Liver (tissue), 9 donors: ENCODE data around the gene HSPB3. TPM values are rescaled to one million over a fixed set of nuclear protein-coding genes. Genes with fewer than 3 reads are reported as not detected.
"Not testable (repeated sequence)": the region's sequence is repeated elsewhere in the genome, so short reads cannot be mapped to it uniquely, and the experiment has no call there.

ENCODE experiments used
- DNase-seq: peaks from one replicate; pipeline ENCODE4 v3.0.0-alpha.2; 2017; ENCODE audit warnings: low spot score
- H3K27ac ChIP-seq, 2 donors: one replicate each; pipeline ENCODE4 v1.7.0; 2013; ENCODE audit warnings: inconsistent platforms in 2 of 2, low read length in 2 of 2, control low read depth in 1 of 2, low read depth in 1 of 2, mild to moderate bottlenecking in 1 of 2
- H3K27me3 ChIP-seq, 4 donors: one replicate each; pipeline versions ENCODE4 v1.6.1 to v1.7.0; 2013; ENCODE audit warnings: low read length in 3 of 4, inconsistent platforms in 1 of 4, mild to moderate bottlenecking in 1 of 4, moderate library complexity in 1 of 4; ENCODE audit not compliant: control insufficient read depth in 4 of 4, insufficient read depth in 4 of 4
- H3K36me3 ChIP-seq, 4 donors: one replicate each; pipeline versions ENCODE4 v1.6.1 to v1.7.0; 2013; ENCODE audit warnings: low read length in 3 of 4, mild to moderate bottlenecking in 3 of 4, low read depth in 1 of 4, moderate library complexity in 1 of 4; ENCODE audit not compliant: control insufficient read depth in 4 of 4, insufficient read depth in 3 of 4
- H3K4me1 ChIP-seq, 4 donors: one replicate each; pipeline versions ENCODE4 v1.6.1 to v1.7.0; 2013; ENCODE audit warnings: low read length in 3 of 4, mild to moderate bottlenecking in 3 of 4, moderate library complexity in 1 of 4; ENCODE audit not compliant: control insufficient read depth in 4 of 4, insufficient read depth in 4 of 4
- H3K4me3 ChIP-seq, 3 donors: one replicate each; pipeline versions ENCODE4 v1.6.1 to v1.7.0; 2013; ENCODE audit warnings: low read length in 3 of 3, control low read depth in 1 of 3, low read depth in 1 of 3, mild to moderate bottlenecking in 1 of 3
- H3K9ac ChIP-seq, 2 donors: one replicate each; pipeline ENCODE4 v1.7.0; 2013; ENCODE audit warnings: low read length in 2 of 2, mild to moderate bottlenecking in 2 of 2, moderate library complexity in 2 of 2, control low read depth in 1 of 2, low read depth in 1 of 2
- H3K9me3 ChIP-seq, 4 donors: one replicate each; pipeline versions ENCODE4 v1.6.1 to v1.7.0; 2013; ENCODE audit warnings: low read length in 3 of 4; ENCODE audit not compliant: control insufficient read depth in 4 of 4
- EGR1 ChIP-seq, 2 donors: IDR thresholded peaks; 2 replicates each; pipeline ENCODE4 v1.6.1; 2016 to 2018; ENCODE audit warnings: antibody characterized with exemption in 2 of 2, low read depth in 2 of 2
- FOXA2 ChIP-seq: IDR thresholded peaks from 2 replicates; pipeline ENCODE4 v1.6.1; 2016; ENCODE audit warnings: antibody characterized with exemption
- GABPA ChIP-seq, 2 donors: IDR thresholded peaks in 1 of 2; conservative IDR thresholded peaks in 1 of 2; 2 replicates each; pipeline ENCODE4 v1.6.1; 2016; ENCODE audit warnings: antibody characterized with exemption in 2 of 2, mild to moderate bottlenecking in 1 of 2, moderate library complexity in 1 of 2
- HNF4G ChIP-seq: IDR thresholded peaks from 2 replicates; pipeline ENCODE4 v1.6.1; 2016; ENCODE audit warnings: antibody characterized with exemption
- JUND ChIP-seq, 2 donors: IDR thresholded peaks; 2 replicates each; pipeline ENCODE4 v1.6.1; 2016; ENCODE audit warnings: antibody characterized with exemption in 2 of 2
- NR2F2 ChIP-seq: IDR thresholded peaks from 2 replicates; pipeline ENCODE4 v1.6.1; 2016; ENCODE audit warnings: antibody characterized with exemption
- REST ChIP-seq: IDR thresholded peaks from 2 replicates; pipeline ENCODE4 v1.6.1; 2016; ENCODE audit warnings: antibody characterized with exemption, mild to moderate bottlenecking
- YY1 ChIP-seq: IDR thresholded peaks from 2 replicates; pipeline ENCODE4 v1.6.1; 2016; ENCODE audit warnings: antibody characterized with exemption, mild to moderate bottlenecking
- WGBS: extraction: QIAGEN DNeasy Blood & Tissue Kit; methylation state at CpG from one replicate; pipeline ENCODE4 v1.1.7; 2013; 5-methylcytosine and 5-hydroxymethylcytosine counted together
- polyA plus RNA-seq, 2 donors: library from polyadenylated mRNA; stranded (reverse) in 1 of 2; unstranded in 1 of 2; fragments of 200-250 nt in 1 of 2; fragments of >200 nt in 1 of 2; fragmentation: Nextera tagmentation in 1 of 2; extraction: Ambion mirVana in 1 of 2; gene quantifications; one replicate each; pipeline versions ENCODE4 v1.2.1 to v1.2.3, GENCODE V29; 2013 to 2015
- total RNA-seq, 2 donors: library from RNA; depleted of rRNA; stranded (reverse); fragments of >200 nt; gene quantifications; one replicate each; pipeline ENCODE4 v1.2.3, GENCODE V29; 2014
- donor health status: healthy.
- donor health status: healthy.
- donor health status: healthy.
- donor health status: healthy.
- donor health status: healthy.

Gene HSPB3
- total and polyA plus RNA-seq, 4 donors: 0.17 TPM; not detected in 3

- no peak for DNase-seq
- no peak for TF ChIP-seq EGR1 (IDR thresholded peaks at IDR 0.05; ENCODE audit: low read depth in 2 of 2)
- TF ChIP-seq YY1: no peak
- TF ChIP-seq NR2F2: no peak
- TF ChIP-seq FOXA2: no peak
- TF ChIP-seq GABPA (IDR thresholded peaks at IDR 0.05 in 1 of 2, conservative IDR thresholded peaks at IDR 0.05 in 1 of 2): no peak
- no peak for TF ChIP-seq HNF4G
- no peak for TF ChIP-seq REST
- TF ChIP-seq JUND (IDR thresholded peaks at IDR 0.05): no peak
- WGBS: 91% methylated on average over 2 of the region's 2 CpGs
- no peaks in the 10 kb centered on the region for H3K4me1 ChIP-seq
- H3K27me3 ChIP-seq: peaks cover 0 to 3% (median 0%) of the 10 kb centered on the region in 4 donors
- H3K27ac ChIP-seq: no peak overlapping the region
- H3K36me3 ChIP-seq: no peaks in the 10 kb centered on the region
- no peak overlapping the region for H3K4me3 ChIP-seq
- no peak overlapping the region for H3K9ac ChIP-seq
- no peaks in the 10 kb centered on the region for H3K9me3 ChIP-seq
These were observed 30.2 kb upstream of the HSPB3 start for GRCh38 chr5:54425258-54425657.

- H3K4me1 ChIP-seq: no peaks in the 10 kb centered on the region
- H3K9me3 ChIP-seq: no peaks in the 10 kb centered on the region
- H3K9ac ChIP-seq: no peak overlapping the region
- H3K4me3 ChIP-seq: no peak overlapping the region
- TF ChIP-seq REST (no peak), HNF4G (no peak)
- no peaks in the 10 kb centered on the region for H3K36me3 ChIP-seq
- H3K27me3 ChIP-seq: peaks cover 0 to 3% (median 0%) of the 10 kb centered on the region in 4 donors
- no peak overlapping the region for H3K27ac ChIP-seq
- 75% methylated on average over 1 of the region's 1 CpG for WGBS
- no peak for DNase-seq
These were observed 29.3 kb upstream of the HSPB3 start for GRCh38 chr5:54426209-54426608.

- not testable (repeated sequence) for H3K4me3 ChIP-seq, H3K9me3 ChIP-seq, H3K27ac ChIP-seq, DNase-seq, H3K4me1 ChIP-seq, H3K36me3 ChIP-seq, H3K9ac ChIP-seq, H3K27me3 ChIP-seq
- 93% methylated on average over 2 of the region's 2 CpGs for WGBS
These were observed 20.8 kb upstream of the HSPB3 start for GRCh38 chr5:54434650-54435049.
